Omental fat pad (tissue), 4 donors: Measurements from ENCODE around the gene AGAP2. TPM values are rescaled to one million over a fixed set of nuclear protein-coding genes. Genes with fewer than 3 reads are reported as not detected.
"Not testable (repeated sequence)": the region's sequence is repeated elsewhere in the genome, so short reads cannot be mapped to it uniquely, and the experiment has no call there.

ENCODE experiments used
- ATAC-seq: fragments of 150-250 bp; one replicate; pipeline ENCODE4 v1.9.1; 2016; ENCODE audit warnings: mild to moderate bottlenecking, moderate library complexity; ENCODE audit not compliant: low FRiP score
- DNase-seq: peaks from one replicate; pipeline ENCODE4 v3.0.0-alpha.2; 2019; ENCODE audit warnings: low spot score
- CTCF ChIP-seq, 3 donors: fragments of 450-650 bp; IDR thresholded peaks; one replicate each; pipeline ENCODE4 v1.5.1; 2016 to 2017; ENCODE audit warnings: antibody characterized with exemption in 3 of 3, mild to moderate bottlenecking in 3 of 3, moderate library complexity in 2 of 3
- total RNA-seq, 4 donors: library from RNA; depleted of rRNA; stranded (reverse); fragments of >200 nt; gene quantifications; one replicate each; pipeline ENCODE4 v1.1.0, GENCODE V29; 2016

AGAP2 gene
- total RNA-seq, 4 donors from 2014 or later, result 1.2 to 7.1 (median 1.9) TPM

GRCh38 chr12:57724936-57725740, 13.4 kb downstream of the AGAP2 start:
- ATAC-seq (no peak), DNase-seq (no peak)

GRCh38 chr12:57724003-57724935, 14.3 kb downstream of the AGAP2 start:
- TF ChIP-seq CTCF (IDR thresholded peaks at IDR 0.05), result no peak
- no peak for DNase-seq

More at GRCh38 chr12:57724936-57725740, 13.4 kb downstream of the AGAP2 start:
- TF ChIP-seq CTCF (IDR thresholded peaks at IDR 0.05), result no peak

GRCh38 chr12:57723630-57723962, 14.9 kb downstream of the AGAP2 start:
- ATAC-seq (no peak), DNase-seq (no peak)

More at GRCh38 chr12:57724003-57724935, 14.3 kb downstream of the AGAP2 start:
- ATAC-seq, result no peak

GRCh38 chr12:57722716-57723629, 15.6 kb downstream of the AGAP2 start:
- no peak for TF ChIP-seq CTCF (IDR thresholded peaks at IDR 0.05)
- DNase-seq (no peak), ATAC-seq (no peak)

More at GRCh38 chr12:57723630-57723962, 14.9 kb downstream of the AGAP2 start:
- no peak for TF ChIP-seq CTCF (IDR thresholded peaks at IDR 0.05)

- ATAC-seq, DNase-seq: not testable (repeated sequence)
These were observed 16.5 kb downstream of the AGAP2 start for GRCh38 chr12:57721846-57722608.

- no peak for ATAC-seq
- TF ChIP-seq CTCF (IDR thresholded peaks at IDR 0.05), result no peak
These were observed 17.6 kb downstream of the AGAP2 start for GRCh38 chr12:57720606-57721595.

More at GRCh38 chr12:57720606-57721595, 17.6 kb downstream of the AGAP2 start:
- DNase-seq, result no peak
